ENCODE results near the gene ACSL4. TPM values are rescaled to one million over a fixed set of nuclear protein-coding genes. Genes with fewer than 3 reads are reported as not detected.

Gene ACSL4
- total RNA-seq (100 to 1,000 TPM in 1 of 7 donors, 10 to 100 TPM in 6; 47.3 to 109 (median 54.8) TPM), polyA plus RNA-seq (10 to 100 TPM; 10.8 to 16.3 (median 11.6) TPM)
- long read RNA-seq, donor 1: 0 reads
- long read RNA-seq, donor 2, full-length matches to known transcripts: 1 of 1 reads
- long read RNA-seq, donor 2, partial matches to known transcripts: 0 of 1 reads
- long read RNA-seq, donor 2, other reads (novel, unspliced or antisense): 0 of 1 reads

DNA sequence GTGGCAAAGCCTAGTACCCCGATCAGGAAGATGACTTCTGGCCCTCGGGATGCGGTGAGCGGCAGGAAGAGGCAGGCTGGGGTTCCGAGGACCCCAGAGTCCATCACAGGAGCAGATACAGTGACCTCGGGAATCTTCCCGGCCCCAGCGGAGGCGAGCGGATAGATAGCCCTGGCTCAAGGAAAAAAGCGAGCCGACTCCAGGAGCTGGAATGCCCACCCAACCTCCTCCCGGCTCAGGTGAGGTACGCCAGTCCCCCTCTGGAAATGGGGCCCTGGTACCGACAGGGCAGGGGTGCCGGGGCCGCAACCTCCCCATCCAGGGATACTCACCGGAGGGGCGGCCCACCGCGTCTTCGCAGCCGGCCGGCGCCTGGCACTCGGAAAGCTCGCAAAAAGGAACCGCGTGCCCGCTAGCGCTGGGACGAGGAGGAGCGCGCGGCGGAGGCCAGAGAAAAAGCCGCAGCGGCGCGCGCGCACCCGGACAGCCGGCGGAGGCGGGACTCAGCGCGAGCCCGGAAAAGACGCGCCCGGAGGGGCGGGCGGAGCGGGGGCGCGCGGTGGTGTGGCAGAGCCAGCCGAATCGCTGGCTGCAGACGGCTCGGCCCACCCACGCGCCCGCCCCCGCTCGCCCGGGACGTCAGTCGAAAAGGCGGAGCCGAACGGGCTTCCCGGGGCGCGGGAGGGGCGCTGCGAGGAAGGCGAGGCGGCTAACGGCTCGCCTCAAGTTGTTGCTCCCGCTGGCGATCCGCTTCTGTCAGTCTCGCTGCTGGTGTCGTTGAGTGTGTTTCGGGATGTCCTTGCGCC, at the start of gene ACSL4:
ACSL4 (minus strand) TSS at position 451 of the 806 bp plus-strand sequence. CDS start 49,894 bp downstream, outside the sequence.
- intact Hi-C loops (cut with DNase I; ENCODE audit: low total_unique reads): no loop called here
- 0 to 60% (median 0%) methylated on average over 5 to 89 of the region's 89 CpGs for WGBS, 5 donors
- no peaks in the 10 kb centered on the region for H3K9me3 ChIP-seq
- H3K4me3 ChIP-seq: peak within 1 kb of the TSS; percentile 46 to 83 (median 59)
- peak within 1 kb of the TSS; percentile 76 to 96 (median 90) for H3K27ac ChIP-seq
- TF ChIP-seq CTCF (IDR thresholded peaks at IDR 0.05 in 8 of 11, conservative IDR thresholded peaks at IDR 0.05 in 3 of 11) (peak in 1 of 11 experiments; percentile 6), POLR2AphosphoS5 (IDR thresholded peaks at IDR 0.05) (peak; percentile 80 to 94 (median 88)), POLR2A (IDR thresholded peaks at IDR 0.05) (peak in 1 of 3 donors; percentile 40)
- peaks cover 0 to 7% (median 0%) of the 10 kb centered on the region in 7 donors for H3K27me3 ChIP-seq (replicated peaks in 1 of 7)
- DNase-seq: peak; percentile 97
- peaks cover 0 to 50% (median 21%) of the 10 kb centered on the region in 6 donors for H3K4me1 ChIP-seq
- no peaks in the 10 kb centered on the region for H3K36me3 ChIP-seq

DNA sequence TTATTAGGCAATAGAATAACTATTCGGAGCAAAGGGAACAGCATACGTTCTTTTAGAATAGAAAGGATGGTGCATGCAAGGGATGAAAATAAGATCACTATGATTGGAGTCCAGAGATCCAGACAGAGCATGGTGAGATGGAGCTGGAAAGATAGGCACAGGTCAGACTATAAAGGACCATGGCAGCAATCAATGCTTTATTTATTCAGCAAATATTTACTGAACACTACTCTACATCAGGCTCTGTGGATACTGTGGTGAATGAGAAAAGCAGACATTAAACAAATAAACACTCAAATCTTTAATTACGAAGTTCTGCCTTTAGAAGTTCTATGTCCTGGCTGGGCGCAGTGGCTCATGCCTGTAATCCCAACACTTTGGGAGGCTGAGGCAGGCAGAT, 44.7 kb upstream of the ACSL4 start:
- intact Hi-C loops (cut with DNase I; ENCODE audit: low total_unique reads): no loop called here
- 87 to 99% (median 94%) methylated on average over 4 of the region's 4 CpGs for WGBS, 5 donors
- no peaks in the 10 kb centered on the region for H3K9me3 ChIP-seq

GRCh38 chrX:109776986-109777385, 43.9 kb upstream of the ACSL4 start:
- H3K27me3 ChIP-seq (replicated peaks in 1 of 7): no peaks in the 10 kb centered on the region
- no peak for DNase-seq
- no peaks in the 10 kb centered on the region for H3K36me3 ChIP-seq
- WGBS, 5 donors: 75 to 100% (median 89%) methylated on average over 4 of the region's 4 CpGs
- no peaks in the 10 kb centered on the region for H3K9me3 ChIP-seq
- H3K27ac ChIP-seq: no peak overlapping the region
- intact Hi-C loops (cut with DNase I; ENCODE audit: low total_unique reads): no loop called here
- TF ChIP-seq POLR2A (IDR thresholded peaks at IDR 0.05) (no peak), CTCF (IDR thresholded peaks at IDR 0.05 in 8 of 11, conservative IDR thresholded peaks at IDR 0.05 in 3 of 11) (no peak), POLR2AphosphoS5 (IDR thresholded peaks at IDR 0.05) (no peak)
- no peak overlapping the region for H3K4me3 ChIP-seq
- H3K4me1 ChIP-seq: no peaks in the 10 kb centered on the region

More for the DNA sequence above, 44.7 kb upstream of the ACSL4 start:
- H3K27ac ChIP-seq: no peak overlapping the region
- no peak for DNase-seq
- no peak overlapping the region for H3K4me3 ChIP-seq
- no peaks in the 10 kb centered on the region for H3K36me3 ChIP-seq
- no peaks in the 10 kb centered on the region for H3K27me3 ChIP-seq (replicated peaks in 1 of 7)
- TF ChIP-seq POLR2A (IDR thresholded peaks at IDR 0.05): no peak
- no peak for TF ChIP-seq POLR2AphosphoS5 (IDR thresholded peaks at IDR 0.05)
- no peak for TF ChIP-seq CTCF (IDR thresholded peaks at IDR 0.05 in 8 of 11, conservative IDR thresholded peaks at IDR 0.05 in 3 of 11)
- H3K4me1 ChIP-seq: no peaks in the 10 kb centered on the region

DNA sequence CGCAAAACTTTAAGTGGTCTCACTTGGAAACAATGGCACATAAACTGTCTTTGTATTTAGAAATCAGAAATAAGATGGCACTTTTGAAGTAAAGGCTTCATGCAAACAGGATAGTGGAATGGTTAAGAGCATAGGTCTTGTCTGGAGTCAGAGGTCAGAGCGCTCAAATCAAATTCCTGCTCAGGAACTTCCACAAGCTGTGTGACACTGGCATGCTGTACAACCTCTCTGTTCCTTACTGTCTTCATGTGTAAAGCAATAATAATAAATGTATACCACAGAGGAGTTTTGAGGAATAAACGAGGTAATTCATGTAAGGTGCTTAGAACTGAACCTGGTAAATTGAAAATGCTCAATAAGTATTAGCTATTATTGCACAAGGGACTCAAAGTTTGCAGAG, 43.4 kb upstream of the ACSL4 start:
- H3K36me3 ChIP-seq: no peaks in the 10 kb centered on the region
- H3K4me1 ChIP-seq: no peaks in the 10 kb centered on the region
- no peaks in the 10 kb centered on the region for H3K27me3 ChIP-seq (replicated peaks in 1 of 7)
- no peaks in the 10 kb centered on the region for H3K9me3 ChIP-seq
- 69 to 96% (median 82%) methylated on average over 3 of the region's 3 CpGs for WGBS, 5 donors
- DNase-seq: no peak
- no peak for TF ChIP-seq CTCF (IDR thresholded peaks at IDR 0.05 in 8 of 11, conservative IDR thresholded peaks at IDR 0.05 in 3 of 11)
- TF ChIP-seq POLR2A (IDR thresholded peaks at IDR 0.05): no peak
- TF ChIP-seq POLR2AphosphoS5 (IDR thresholded peaks at IDR 0.05): no peak
- H3K27ac ChIP-seq: no peak overlapping the region
- intact Hi-C loops (cut with DNase I; ENCODE audit: low total_unique reads): no loop called here
- no peak overlapping the region for H3K4me3 ChIP-seq
